WTC11 (cell line): ENCODE results near the gene TSPAN9. TPM values are rescaled to one million over a fixed set of nuclear protein-coding genes. Genes with fewer than 3 reads are reported as not detected.
A peak's percentile ranks its signal among the peaks of the same experiment; 100 is the strongest.

Experiments used
- ATAC-seq: fragments of 200-7000 bp; cut with Tn5 transposase; 2 replicates; pipeline ENCODE4 v1.10.0; 2021; ENCODE audit warnings: mild to moderate bottlenecking, moderate library complexity
- CTCF ChIA-PET: fragments of 300-600 bp; sonication (Branson Sonifier 250); formaldehyde crosslinking; loops from one replicate; lab custom pipeline; 2021; ENCODE audit warnings: antibody characterized with exemption; lab: Charles Lee
- POLR2A ChIA-PET: fragments of 350-600 bp; sonication (Branson Sonifier 250); formaldehyde crosslinking; loops from one replicate; lab custom pipeline; 2021; ENCODE audit warnings: antibody characterized with exemption; lab: Charles Lee
- DNase-seq: peaks from one replicate; pipeline ENCODE4 v3.0.0; 2021; ENCODE audit warnings: low spot score
- H3K27ac Mint-ChIP-seq: 2 replicates; pipeline ENCODE4 v1.8.0; 2021; ENCODE audit warnings: mixed read lengths
- H3K27me3 Mint-ChIP-seq: 2 replicates; pipeline ENCODE4 v1.8.0; 2021; ENCODE audit warnings: low read depth, mild to moderate bottlenecking, moderate library complexity, mixed read lengths
- H3K36me3 Mint-ChIP-seq: 2 replicates; pipeline ENCODE4 v1.8.0; 2021; ENCODE audit warnings: mixed read lengths
- H3K4me1 Mint-ChIP-seq: 2 replicates; pipeline ENCODE4 v1.8.0; 2022; ENCODE audit warnings: mixed read lengths
- H3K4me3 Mint-ChIP-seq: 2 replicates; pipeline ENCODE4 v1.8.0; 2021; ENCODE audit warnings: mild to moderate bottlenecking, moderate library complexity, mixed read lengths
- H3K9me3 Mint-ChIP-seq: 2 replicates; pipeline ENCODE4 v1.8.0; 2021; ENCODE audit warnings: mixed read lengths
- AR ChIP-seq: fragments of 250-450 bp; sonication (Bioruptor Pico); IDR thresholded peaks from 2 replicates; pipeline ENCODE4 v1.9.0; 2021; ENCODE audit warnings: mild to moderate bottlenecking
- CBFB ChIP-seq: sonication (generic); formaldehyde crosslinking; IDR thresholded peaks from 2 replicates; pipeline ENCODE4 v1.8.1; 2022; ENCODE audit warnings: mild to moderate bottlenecking, low read depth, missing genetic modification reagents
- CDX4 ChIP-seq: fragments of 250-450 bp; sonication (Bioruptor Pico); IDR thresholded peaks from 2 replicates; pipeline ENCODE4 v1.9.0; 2021; ENCODE audit warnings: moderate library complexity, mild to moderate bottlenecking, inconsistent platforms, borderline replicate concordance
- CTCF ChIP-seq: fragments of 200-600 bp; IDR thresholded peaks from 2 replicates; pipeline ENCODE4 v1.8.0; 2022; ENCODE audit warnings: antibody characterized with exemption
- ETV6 ChIP-seq: sonication (generic); formaldehyde crosslinking; IDR thresholded peaks from 2 replicates; pipeline ENCODE4 v1.8.1; 2022; ENCODE audit warnings: mild to moderate bottlenecking, missing genetic modification reagents
- FOXJ3 ChIP-seq: sonication (generic); formaldehyde crosslinking; IDR thresholded peaks from 2 replicates; pipeline ENCODE4 v1.9.0; 2021; ENCODE audit warnings: missing genetic modification reagents, mild to moderate bottlenecking, borderline replicate concordance
- KAT7 ChIP-seq: sonication (generic); formaldehyde crosslinking; IDR thresholded peaks from 2 replicates; pipeline ENCODE4 v1.8.1; 2023; ENCODE audit warnings: missing genetic modification reagents, mild to moderate bottlenecking, borderline replicate concordance
- RELA ChIP-seq: sonication (generic); formaldehyde crosslinking; IDR thresholded peaks from 2 replicates; pipeline ENCODE4 v1.8.1; 2022; ENCODE audit warnings: missing genetic modification reagents, mild to moderate bottlenecking, borderline replicate concordance
- TEAD1 ChIP-seq: sonication (generic); formaldehyde crosslinking; IDR thresholded peaks from 2 replicates; pipeline ENCODE4 v1.8.0; 2022; ENCODE audit warnings: mild to moderate bottlenecking, missing genetic modification reagents
- USF2 ChIP-seq: sonication (generic); formaldehyde crosslinking; IDR thresholded peaks from 2 replicates; pipeline ENCODE4 v1.8.1; 2023; ENCODE audit warnings: mild to moderate bottlenecking, missing genetic modification reagents, moderate library complexity
- ZBTB43 ChIP-seq: sonication (generic); formaldehyde crosslinking; IDR thresholded peaks from 2 replicates; pipeline ENCODE4 v1.8.1; 2023; ENCODE audit warnings: mild to moderate bottlenecking, missing genetic modification reagents
- ZNF219 ChIP-seq: sonication (generic); formaldehyde crosslinking; IDR thresholded peaks from 2 replicates; pipeline ENCODE4 v1.8.0; 2023; ENCODE audit warnings: missing genetic modification reagents, mild to moderate bottlenecking, borderline replicate concordance
- ZNF671 ChIP-seq: fragments of 250-450 bp; sonication (Bioruptor Pico); IDR thresholded peaks from 2 replicates; pipeline ENCODE4 v1.8.0; 2021; ENCODE audit warnings: mild to moderate bottlenecking
- ZSCAN18 ChIP-seq: fragments of 250-450 bp; sonication (Bioruptor Pico); IDR thresholded peaks from 2 replicates; pipeline ENCODE4 v2.1.2; 2022; ENCODE audit warnings: mild to moderate bottlenecking, moderate library complexity
- total RNA-seq: library from RNA; stranded (reverse); gene quantifications from 3 replicates; pipeline ENCODE4 v1.2.3, GENCODE V29; 2021

TSPAN9 gene
- total RNA-seq, 1 experiment from 2014 or later: 27.6 TPM

GRCh38 chr12:3202096-3202495 lies 124.9 kb downstream of the TSPAN9 start (continued):
- TF ChIP-seq ZNF219 (CRISPR knock-in tag) (no peak), TEAD1 (CRISPR knock-in tag) (no peak), ZSCAN18 (no peak)

GRCh38 chr12:3202734-3203446 lies 125.7 kb downstream of the TSPAN9 start:
- Mint-ChIP-seq H3K27me3 (peaks cover 36% of the 10 kb centered on the region), H3K4me1 (peaks cover 40% of the 10 kb centered on the region), H3K36me3 (0 out of 2 replicates have a peak, but pooled peaks cover 3% of the 10 kb centered on the region), H3K9me3 (no peaks in the 10 kb centered on the region), H3K4me3 (no peak overlapping the region), H3K27ac (no peak overlapping the region)
- POLR2A ChIA-PET: no interaction called here
- peak; percentile 6; the same call in 1 of the 2 replicates for ATAC-seq
- TF ChIP-seq AR (CRISPR knock-in tag) (no peak), ZNF671 (CRISPR knock-in tag) (no peak), CTCF (peak; percentile 92), USF2 (CRISPR knock-in tag) (no peak), KAT7 (CRISPR knock-in tag) (no peak), RELA (no peak)
- CTCF ChIA-PET: interaction anchor here (0.6 to 8.1 kb wide), 31 partner anchors 9 to 357 kb away, joined by 3 to 243 read pairs (median 5); no protein-coding TSS in a partner anchor
- DNase-seq: peak; percentile 83

- peaks cover 43% of the 10 kb centered on the region for H3K4me1 Mint-ChIP-seq
- ChIA-PET POLR2A (no interaction called here), CTCF (interaction anchor here (0.8 to 8.1 kb wide), 18 partner anchors 10 to 131 kb away, joined by 3 to 243 read pairs (median 6); no protein-coding TSS in a partner anchor)
- DNase-seq (no peak), ATAC-seq (no peak)
- H3K27me3 Mint-ChIP-seq: peaks cover 36% of the 10 kb centered on the region
- 0 out of 2 replicates have a peak, but pooled peaks cover 3% of the 10 kb centered on the region for H3K36me3 Mint-ChIP-seq
- no peak overlapping the region for H3K4me3 Mint-ChIP-seq
- TF ChIP-seq CBFB (CRISPR knock-in tag): no peak
- TF ChIP-seq ETV6 (CRISPR knock-in tag): no peak
- no peaks in the 10 kb centered on the region for H3K9me3 Mint-ChIP-seq
- H3K27ac Mint-ChIP-seq: peak overlapping the region; percentile 62; the same call in 1 of the 2 replicates
Observed at GRCh38 chr12:3203713-3204112, 126.5 kb downstream of the TSPAN9 start.

- Mint-ChIP-seq H3K36me3 (no peaks in the 10 kb centered on the region), H3K27ac (no peak overlapping the region), H3K9me3 (no peaks in the 10 kb centered on the region), H3K4me3 (no peak overlapping the region), H3K27me3 (peaks cover 32% of the 10 kb centered on the region), H3K4me1 (peaks cover 40% of the 10 kb centered on the region)
- CTCF ChIA-PET: interaction anchor here (1.7 to 8.1 kb wide), 6 partner anchors 10 to 131 kb away, joined by 5 to 243 read pairs (median 13); no protein-coding TSS in a partner anchor
- DNase-seq (peak; percentile 23), ATAC-seq (no peak)
- POLR2A ChIA-PET: no interaction called here
- no peak for TF ChIP-seq ZBTB43 (CRISPR knock-in tag)
- no peak for TF ChIP-seq FOXJ3
- no peak for TF ChIP-seq CDX4
- TF ChIP-seq TEAD1 (CRISPR knock-in tag): no peak
Observed at GRCh38 chr12:3204143-3204542, 127.0 kb downstream of the TSPAN9 start.
